GM12865 (cell line): ENCODE data around the gene GSN.

Source experiments
- DNase-seq: peaks from one replicate; pipeline ENCODE4 v3.0.0; 2010; ENCODE audit warnings: low read depth
- H3K4me3 ChIP-seq: 2 replicates; pipeline ENCODE4 v1.5.1; 2011; ENCODE audit warnings: mild to moderate bottlenecking, low read depth, low read length, control low read depth
- CTCF ChIP-seq: IDR thresholded peaks from 2 replicates; pipeline ENCODE4 v1.5.1; 2011; ENCODE audit warnings: low read length, control low read depth, low read depth, inconsistent platforms; ENCODE audit not compliant: insufficient read depth; ENCODE audit errors: missing control alignments

GSN gene

GRCh38 chr9:121345070-121345469, 77.1 kb downstream of the GSN start:
- no peak overlapping the region for H3K4me3 ChIP-seq
- no peak for TF ChIP-seq CTCF
- no peak for DNase-seq

- no peak overlapping the region for H3K4me3 ChIP-seq
- no peak for DNase-seq
- TF ChIP-seq CTCF: no peak
Measured at GRCh38 chr9:121348221-121348620, 80.3 kb downstream of the GSN start.

GRCh38 chr9:121349009-121349408, 81.0 kb downstream of the GSN start:
- no peak overlapping the region for H3K4me3 ChIP-seq
- no peak for TF ChIP-seq CTCF
- DNase-seq: no peak

- TF ChIP-seq CTCF: no peak
Measured at GRCh38 chr9:121350036-121350435, 82.1 kb downstream of the GSN start.

DNA sequence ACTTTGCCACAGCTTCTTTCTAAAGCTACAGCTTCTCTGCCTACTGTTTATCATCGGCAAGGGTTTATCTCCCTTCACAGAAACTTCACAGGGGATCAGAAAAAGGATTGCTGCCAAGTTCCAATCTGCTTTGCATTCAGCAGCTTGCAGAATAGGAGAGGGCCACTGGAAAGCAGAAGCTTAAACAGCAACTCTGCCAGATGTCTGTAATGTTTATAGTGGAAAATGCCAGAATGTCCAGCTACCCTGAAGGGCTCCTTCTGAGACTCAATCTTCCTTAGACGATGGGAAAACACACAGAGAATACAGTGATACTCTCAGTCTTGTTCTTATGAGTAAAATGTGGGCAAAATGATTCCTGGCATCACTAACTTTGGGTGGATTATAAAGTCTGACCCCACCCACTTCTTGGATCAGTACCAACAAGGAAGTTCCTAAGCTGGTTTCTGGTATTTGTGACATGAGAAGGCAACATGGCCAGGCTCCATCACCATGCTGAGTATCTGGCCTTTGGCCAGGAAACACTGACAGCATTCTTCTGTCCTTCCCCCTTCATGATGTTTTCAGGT, 83.1 kb downstream of the GSN start:
- no peak for DNase-seq
- no peak overlapping the region for H3K4me3 ChIP-seq
- TF ChIP-seq CTCF: no peak

More at GRCh38 chr9:121350036-121350435, 82.1 kb downstream of the GSN start:
- no peak overlapping the region for H3K4me3 ChIP-seq
- no peak for DNase-seq

DNA sequence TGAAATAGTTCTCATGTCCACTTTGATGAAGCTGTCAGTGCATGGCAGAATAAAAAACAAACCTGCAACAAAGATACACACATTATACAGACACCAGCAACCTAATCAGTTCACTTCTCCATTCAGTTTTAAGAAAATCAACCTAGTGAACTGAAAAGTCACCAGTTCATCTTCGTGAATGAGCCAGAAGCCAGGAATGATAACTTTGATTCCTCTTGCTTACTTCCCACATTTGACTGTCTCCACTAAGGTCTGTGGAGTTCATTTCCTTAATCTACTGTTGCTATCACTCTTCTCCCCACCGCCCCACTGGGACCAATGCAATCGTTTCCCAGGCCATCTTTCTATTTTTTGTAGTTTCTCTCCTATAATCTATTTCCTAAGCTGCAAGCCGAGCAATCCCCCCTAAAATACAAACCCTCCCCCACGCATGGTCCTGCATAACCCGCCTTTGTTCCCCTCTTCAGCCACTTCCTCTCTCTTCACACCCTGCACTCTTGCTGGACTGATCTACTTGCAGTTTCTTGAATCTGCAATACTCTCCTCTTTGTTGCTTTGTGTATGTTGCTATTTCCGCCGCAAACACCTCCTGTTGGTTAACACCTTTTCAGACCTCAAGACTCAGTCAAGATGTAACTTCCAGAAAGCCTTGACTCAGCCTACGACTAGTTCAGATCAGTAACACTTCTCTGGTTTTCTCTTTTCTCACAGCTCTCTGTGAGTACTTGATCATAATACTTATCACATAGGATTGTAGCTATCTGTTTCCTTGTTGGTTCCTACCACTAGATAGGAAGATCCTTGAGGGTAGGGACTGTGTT, 85.5 kb downstream of the GSN start:
- H3K4me3 ChIP-seq: no peak overlapping the region
- no peak for TF ChIP-seq CTCF
- peak; percentile 54 for DNase-seq
